Muscle layer of colon (tissue), 2 donors: ENCODE results near the gene FOXN3.

Experiments used
- H3K27ac ChIP-seq: one replicate; pipeline ENCODE4 v1.7.0; 2013; ENCODE audit warnings: low read depth, mild to moderate bottlenecking, low read length, moderate library complexity
- H3K27me3 ChIP-seq, 2 donors: one replicate each; pipeline ENCODE4 v1.7.0; 2013; ENCODE audit warnings: low read length in 2 of 2, mild to moderate bottlenecking in 2 of 2; ENCODE audit not compliant: insufficient read depth in 2 of 2, control insufficient read depth in 1 of 2
- H3K36me3 ChIP-seq: one replicate; pipeline ENCODE4 v1.7.0; 2013; ENCODE audit warnings: mild to moderate bottlenecking, low read length; ENCODE audit not compliant: insufficient read depth
- H3K4me1 ChIP-seq: one replicate; pipeline ENCODE4 v1.7.0; 2013; ENCODE audit warnings: mild to moderate bottlenecking, low read length; ENCODE audit not compliant: insufficient read depth
- H3K4me3 ChIP-seq, 2 donors: one replicate each; pipeline ENCODE4 v1.7.0; 2013; ENCODE audit warnings: low read length in 2 of 2, low read depth in 1 of 2, mild to moderate bottlenecking in 1 of 2, moderate library complexity in 1 of 2
- H3K9ac ChIP-seq: one replicate; pipeline ENCODE4 v1.7.0; 2013; ENCODE audit warnings: low read length
- H3K9me3 ChIP-seq: one replicate; pipeline ENCODE4 v1.7.0; 2013; ENCODE audit warnings: mild to moderate bottlenecking, low read length
- donor health status: abdominal sarcoma.
- donor health status: Adenocarcinoma of cecum.

The FOXN3 gene

GRCh38 chr14:89366864-89367778 lies 49.9 kb downstream of the FOXN3 start:
- Histone ChIP-seq H3K4me1 (peaks cover 68% of the 10 kb centered on the region), H3K9ac (no peak overlapping the region), H3K4me3 (peak overlapping the region in 1 of 2 donors; percentile 5), H3K27me3 (no peaks in the 10 kb centered on the region), H3K9me3 (no peaks in the 10 kb centered on the region), H3K27ac (no peak overlapping the region), H3K36me3 (no peaks in the 10 kb centered on the region)

GRCh38 chr14:89365061-89365801 lies 51.8 kb downstream of the FOXN3 start:
- no peaks in the 10 kb centered on the region for H3K9me3 ChIP-seq
- H3K27ac ChIP-seq, result no peak overlapping the region
- H3K9ac ChIP-seq, result no peak overlapping the region
- H3K4me3 ChIP-seq, result no peak overlapping the region
- no peaks in the 10 kb centered on the region for H3K27me3 ChIP-seq
- no peaks in the 10 kb centered on the region for H3K36me3 ChIP-seq
- peaks cover 51% of the 10 kb centered on the region for H3K4me1 ChIP-seq

GRCh38 chr14:89364316-89364715 lies 52.7 kb downstream of the FOXN3 start:
- no peak overlapping the region for H3K4me3 ChIP-seq
- H3K9ac ChIP-seq, result no peak overlapping the region
- H3K36me3 ChIP-seq, result no peaks in the 10 kb centered on the region
- H3K27ac ChIP-seq, result no peak overlapping the region
- H3K27me3 ChIP-seq, result no peaks in the 10 kb centered on the region
- H3K4me1 ChIP-seq, result peaks cover 51% of the 10 kb centered on the region
- no peaks in the 10 kb centered on the region for H3K9me3 ChIP-seq

- H3K4me1 ChIP-seq, result peaks cover 31% of the 10 kb centered on the region
- H3K27me3 ChIP-seq, result no peaks in the 10 kb centered on the region
- H3K36me3 ChIP-seq, result no peaks in the 10 kb centered on the region
- H3K9me3 ChIP-seq, result no peaks in the 10 kb centered on the region
- no peak overlapping the region for H3K9ac ChIP-seq
- H3K4me3 ChIP-seq, result no peak overlapping the region
- no peak overlapping the region for H3K27ac ChIP-seq
Measured at GRCh38 chr14:89360277-89360676, 56.8 kb downstream of the FOXN3 start.

GRCh38 chr14:89359477-89360222 lies 57.4 kb downstream of the FOXN3 start:
- Histone ChIP-seq H3K4me1 (peaks cover 29% of the 10 kb centered on the region), H3K9me3 (no peaks in the 10 kb centered on the region), H3K36me3 (no peaks in the 10 kb centered on the region), H3K4me3 (no peak overlapping the region), H3K9ac (no peak overlapping the region), H3K27me3 (no peaks in the 10 kb centered on the region), H3K27ac (no peak overlapping the region)

- H3K9ac ChIP-seq, result no peak overlapping the region
- no peaks in the 10 kb centered on the region for H3K36me3 ChIP-seq
- no peak overlapping the region for H3K27ac ChIP-seq
- no peak overlapping the region for H3K4me3 ChIP-seq
- no peaks in the 10 kb centered on the region for H3K27me3 ChIP-seq
- H3K4me1 ChIP-seq, result peaks cover 21% of the 10 kb centered on the region
- no peaks in the 10 kb centered on the region for H3K9me3 ChIP-seq
Measured at GRCh38 chr14:89357655-89358297, 59.3 kb downstream of the FOXN3 start.

- H3K9me3 ChIP-seq, result no peaks in the 10 kb centered on the region
- H3K27me3 ChIP-seq, result no peaks in the 10 kb centered on the region
- no peak overlapping the region for H3K4me3 ChIP-seq
- no peak overlapping the region for H3K9ac ChIP-seq
- no peak overlapping the region for H3K27ac ChIP-seq
- H3K36me3 ChIP-seq, result no peaks in the 10 kb centered on the region
- peaks cover 28% of the 10 kb centered on the region for H3K4me1 ChIP-seq
Measured at GRCh38 chr14:89356927-89357326, 60.1 kb downstream of the FOXN3 start.

GRCh38 chr14:89356496-89356895 lies 60.5 kb downstream of the FOXN3 start:
- Histone ChIP-seq H3K9ac (no peak overlapping the region), H3K4me1 (peaks cover 33% of the 10 kb centered on the region), H3K4me3 (no peak overlapping the region), H3K9me3 (no peaks in the 10 kb centered on the region), H3K36me3 (no peaks in the 10 kb centered on the region), H3K27me3 (no peaks in the 10 kb centered on the region), H3K27ac (no peak overlapping the region)

- H3K27ac ChIP-seq, result no peak overlapping the region
- no peak overlapping the region for H3K9ac ChIP-seq
- H3K4me3 ChIP-seq, result no peak overlapping the region
- H3K27me3 ChIP-seq, result no peaks in the 10 kb centered on the region
- peaks cover 37% of the 10 kb centered on the region for H3K4me1 ChIP-seq
- peaks cover under 1% of the 10 kb centered on the region for H3K36me3 ChIP-seq
- no peaks in the 10 kb centered on the region for H3K9me3 ChIP-seq
Measured at GRCh38 chr14:89353766-89354113, 63.3 kb downstream of the FOXN3 start.

GRCh38 chr14:89352976-89353765 lies 63.9 kb downstream of the FOXN3 start:
- H3K27ac ChIP-seq, result no peak overlapping the region
- H3K27me3 ChIP-seq, result no peaks in the 10 kb centered on the region
- H3K4me3 ChIP-seq, result no peak overlapping the region
- H3K36me3 ChIP-seq, result peaks cover 6% of the 10 kb centered on the region
- H3K4me1 ChIP-seq, result peaks cover 37% of the 10 kb centered on the region
- no peaks in the 10 kb centered on the region for H3K9me3 ChIP-seq
- no peak overlapping the region for H3K9ac ChIP-seq
